ENCODE results near the gene CLDN4. TPM values are rescaled to one million over a fixed set of nuclear protein-coding genes. Genes with fewer than 3 reads are reported as not detected.
"Not testable (repeated sequence)": the region's sequence is repeated elsewhere in the genome, so short reads cannot be mapped to it uniquely, and the experiment has no call there.

CLDN4 gene
- total RNA-seq, 1 experiment from 2014 or later: 15.6 TPM

DNA sequence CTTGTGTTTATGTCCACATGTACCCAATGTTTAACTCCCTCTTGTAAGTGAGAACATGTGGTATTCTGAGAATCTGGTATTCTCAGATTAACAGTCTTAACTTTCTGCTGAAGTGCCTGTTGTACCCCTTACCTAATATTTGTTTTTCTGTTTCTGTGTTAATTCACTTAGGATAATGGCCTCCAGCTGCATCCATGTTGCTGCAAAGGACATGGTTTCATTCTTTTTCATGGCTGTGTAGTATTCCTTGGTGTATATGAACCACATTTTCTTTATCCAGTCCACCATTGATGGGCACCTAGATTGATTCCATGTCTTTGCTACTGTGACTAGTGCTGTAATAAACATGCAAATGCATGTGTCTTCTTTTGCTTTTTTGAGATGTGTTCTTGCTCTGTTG, 35.6 kb upstream of the CLDN4 start:
- H2BK5ac ChIP-seq (ENCODE audit: insufficient read length, low read length); H3K56ac ChIP-seq (ENCODE audit: insufficient read length, low read depth, low read length); H2BK15ac ChIP-seq (ENCODE audit: low read depth, low read length); H3K4ac ChIP-seq (ENCODE audit: low read depth, low read length); H3K14ac ChIP-seq (ENCODE audit: insufficient read depth, low read length); H2AFZ ChIP-seq (ENCODE audit: low read length); H2AK5ac ChIP-seq (ENCODE audit: insufficient read length, low read length); H3K79me1 ChIP-seq (ENCODE audit: insufficient read depth, low read depth, low read length, poor library complexity, severe bottlenecking); H3K9ac ChIP-seq (ENCODE audit: extremely low read depth, insufficient read length, low read length); H2BK20ac ChIP-seq (ENCODE audit: low read depth, low read length, poor library complexity, severe bottlenecking); H3K9me3 ChIP-seq (ENCODE audit: control insufficient read depth, low read depth, low read length); H4K20me1 ChIP-seq (ENCODE audit: control insufficient read depth, insufficient read depth, insufficient read length); H3K36me3 Mint-ChIP-seq (ENCODE audit: insufficient read depth in 1 of 3, low read depth in 3 of 3); H3K27ac ChIP-seq (ENCODE audit: insufficient read length, low read depth, low read length); H3K23ac ChIP-seq (ENCODE audit: insufficient read length, low read depth, low read length); H3K27me3 Mint-ChIP-seq (ENCODE audit: low read depth); H2BK12ac ChIP-seq (ENCODE audit: insufficient read length, low read depth, low read length); H3T11ph ChIP-seq (ENCODE audit: low read length); H4K5ac ChIP-seq (ENCODE audit: insufficient read length, low read depth, low read length); H3K4me1 ChIP-seq (ENCODE audit: insufficient read depth, low read length); H3K4me2 ChIP-seq (ENCODE audit: insufficient read depth, insufficient read length, low read length); H3K27ac Mint-ChIP-seq; H3K18ac ChIP-seq (ENCODE audit: insufficient read length, low read depth, low read length); H2BK120ac ChIP-seq (ENCODE audit: low read depth, low read length, poor library complexity, severe bottlenecking); H4K8ac ChIP-seq (replicated peaks; ENCODE audit: insufficient read length, low read depth, low read length); H3K27me3 ChIP-seq (ENCODE audit: insufficient read depth, low read length); DNase-seq; H4K91ac ChIP-seq (ENCODE audit: insufficient read length, low read depth, low read length); H3K23me2 ChIP-seq (ENCODE audit: insufficient read length, low read depth, low read length, poor library complexity, severe bottlenecking); H3K4me3 Mint-ChIP-seq; H3K79me2 ChIP-seq (ENCODE audit: insufficient read depth, low read length): not testable (repeated sequence)
- H3K4me1 Mint-ChIP-seq: peaks cover 12 to 20% of the 10 kb centered on the region in 2 experiments
- H3K9me3 Mint-ChIP-seq: peaks cover 10 to 12% of the 10 kb centered on the region in 2 experiments; a peak in 4 of 5 replicates

DNA sequence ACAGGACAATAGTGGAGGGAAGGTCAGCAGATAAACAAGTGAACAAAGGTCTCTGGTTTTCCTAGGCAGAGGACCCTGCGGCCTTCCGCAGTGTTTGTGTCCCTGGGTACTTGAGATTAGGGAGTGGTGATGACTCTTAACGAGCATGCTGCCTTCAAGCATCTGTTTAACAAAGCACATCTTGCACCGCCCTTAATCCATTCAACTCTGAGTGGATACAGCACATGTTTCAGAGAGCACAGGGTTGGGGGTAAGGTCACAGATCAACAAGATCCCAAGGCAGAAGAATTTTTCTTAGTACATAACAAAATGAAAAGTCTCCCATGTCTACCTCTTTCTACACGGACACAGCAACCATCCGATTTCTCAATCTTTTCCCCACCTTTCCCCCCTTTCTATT, 34.1 kb upstream of the CLDN4 start:
- not testable (repeated sequence) for H3K56ac ChIP-seq (ENCODE audit: insufficient read length, low read depth, low read length); H3K27ac Mint-ChIP-seq; H2BK15ac ChIP-seq (ENCODE audit: low read depth, low read length); H2AFZ ChIP-seq (ENCODE audit: low read length); H3K9me3 ChIP-seq (ENCODE audit: control insufficient read depth, low read depth, low read length); H3K4ac ChIP-seq (ENCODE audit: low read depth, low read length); H2BK120ac ChIP-seq (ENCODE audit: low read depth, low read length, poor library complexity, severe bottlenecking); H3K4me2 ChIP-seq (ENCODE audit: insufficient read depth, insufficient read length, low read length); H3T11ph ChIP-seq (ENCODE audit: low read length); H3K18ac ChIP-seq (ENCODE audit: insufficient read length, low read depth, low read length); H3K27me3 ChIP-seq (ENCODE audit: insufficient read depth, low read length); H2AK5ac ChIP-seq (ENCODE audit: insufficient read length, low read length); H3K27me3 Mint-ChIP-seq (ENCODE audit: low read depth); H3K27ac ChIP-seq (ENCODE audit: insufficient read length, low read depth, low read length); H2BK5ac ChIP-seq (ENCODE audit: insufficient read length, low read length); H4K5ac ChIP-seq (ENCODE audit: insufficient read length, low read depth, low read length); DNase-seq; H3K14ac ChIP-seq (ENCODE audit: insufficient read depth, low read length); H3K9ac ChIP-seq (ENCODE audit: extremely low read depth, insufficient read length, low read length); H4K91ac ChIP-seq (ENCODE audit: insufficient read length, low read depth, low read length); H3K4me1 ChIP-seq (ENCODE audit: insufficient read depth, low read length); H4K8ac ChIP-seq (replicated peaks; ENCODE audit: insufficient read length, low read depth, low read length); H3K36me3 Mint-ChIP-seq (ENCODE audit: insufficient read depth in 1 of 3, low read depth in 3 of 3); H3K9me3 Mint-ChIP-seq; H3K23ac ChIP-seq (ENCODE audit: insufficient read length, low read depth, low read length); H3K79me1 ChIP-seq (ENCODE audit: insufficient read depth, low read depth, low read length, poor library complexity, severe bottlenecking); H4K20me1 ChIP-seq (ENCODE audit: control insufficient read depth, insufficient read depth, insufficient read length); H3K23me2 ChIP-seq (ENCODE audit: insufficient read length, low read depth, low read length, poor library complexity, severe bottlenecking); H2BK20ac ChIP-seq (ENCODE audit: low read depth, low read length, poor library complexity, severe bottlenecking); H2BK12ac ChIP-seq (ENCODE audit: insufficient read length, low read depth, low read length); H3K79me2 ChIP-seq (ENCODE audit: insufficient read depth, low read length); H3K4me3 Mint-ChIP-seq
- no CpG with 5 or more reads among the region's 6 CpGs for WGBS (ENCODE audit: extremely low coverage, insufficient read length, low lambda C conversion rate)
- peaks cover 12 to 20% of the 10 kb centered on the region in 2 experiments for H3K4me1 Mint-ChIP-seq
